Left lung (tissue), 10 donors: ENCODE measurements around the gene MGAT2. TPM values are rescaled to one million over a fixed set of nuclear protein-coding genes. Genes with fewer than 3 reads are reported as not detected.
A peak's percentile ranks its signal among the peaks of the same experiment; 100 is the strongest.

Experiments
- ATAC-seq: fragments of 200-7000 bp; cut with Tn5 transposase; one replicate; pipeline ENCODE4 v1.9.1; 2020; ENCODE audit warnings: moderate library complexity
- DNase-seq, 4 donors: peaks; one replicate each; pipeline ENCODE4 v3.0.0-alpha.2; 2013 to 2020
- H3K27ac ChIP-seq, 2 donors: fragments of 200-600 bp; sonication (generic) in 1 of 2; one replicate each; pipeline versions ENCODE4 v1.5.0 to v1.8.0; 2020 to 2021
- H3K27me3 ChIP-seq, 2 donors: fragments of 200-600 bp; sonication (generic) in 1 of 2; one replicate each; pipeline versions ENCODE4 v1.5.0 to v1.8.0; 2020 to 2021
- H3K36me3 ChIP-seq, 2 donors: fragments of 200-600 bp; sonication (generic) in 1 of 2; one replicate each; pipeline versions ENCODE4 v1.5.0 to v1.8.0; 2020 to 2021
- H3K4me1 ChIP-seq, 2 donors: fragments of 200-600 bp; one replicate each; pipeline ENCODE4 v1.8.0; 2021
- H3K4me3 ChIP-seq, 2 donors: fragments of 200-600 bp; sonication (generic) in 1 of 2; one replicate each; pipeline versions ENCODE4 v1.5.0 to v1.8.0; 2020 to 2021; ENCODE audit warnings: mild to moderate bottlenecking in 1 of 2
- H3K9me3 ChIP-seq, 2 donors: fragments of 200-600 bp; sonication (generic) in 1 of 2; one replicate each; pipeline versions ENCODE4 v1.5.0 to v1.8.0; 2020 to 2021
- intact Hi-C, 2 donors: fragments of 100-400 bp; cut with DNase I; formaldehyde crosslinking; loops; one replicate each; pipeline versions ENCODE4 v1.11.2 to v1.14.2; 2022
- polyA plus RNA-seq, 6 donors: library from polyadenylated mRNA; unstranded; fragments of 120-200 nt; gene quantifications; one replicate each; pipeline ENCODE4 v1.2.1, GENCODE V29; 2013; ENCODE audit not compliant: insufficient read length in 6 of 6
- total RNA-seq, 2 donors: library from RNA; stranded (reverse); fragmentation: NEBNext Ultra II Directional; extraction: Animal tissue kit (Norgen Biotek cat#: 25700); gene quantifications; one replicate each; pipeline ENCODE4 v1.2.1, GENCODE V29; 2021
- TF ChIP-seq, protein P1 (sequence below), 2 donors: fragments of 200-600 bp; sonication (generic) in 1 of 2; IDR thresholded peaks; one replicate each; pipeline versions ENCODE4 v1.5.0 to v1.8.0; 2021; ENCODE audit warnings: antibody characterized with exemption in 2 of 2
- donor health status: DM: no; HTN: yes; CAD: no.
- donor health status: DM: no; HTN: no; CAD: no.

MGAT2 gene
- total and polyA plus RNA-seq, 8 donors = 8.3 to 47.2 (median 17.6) TPM

DNA sequence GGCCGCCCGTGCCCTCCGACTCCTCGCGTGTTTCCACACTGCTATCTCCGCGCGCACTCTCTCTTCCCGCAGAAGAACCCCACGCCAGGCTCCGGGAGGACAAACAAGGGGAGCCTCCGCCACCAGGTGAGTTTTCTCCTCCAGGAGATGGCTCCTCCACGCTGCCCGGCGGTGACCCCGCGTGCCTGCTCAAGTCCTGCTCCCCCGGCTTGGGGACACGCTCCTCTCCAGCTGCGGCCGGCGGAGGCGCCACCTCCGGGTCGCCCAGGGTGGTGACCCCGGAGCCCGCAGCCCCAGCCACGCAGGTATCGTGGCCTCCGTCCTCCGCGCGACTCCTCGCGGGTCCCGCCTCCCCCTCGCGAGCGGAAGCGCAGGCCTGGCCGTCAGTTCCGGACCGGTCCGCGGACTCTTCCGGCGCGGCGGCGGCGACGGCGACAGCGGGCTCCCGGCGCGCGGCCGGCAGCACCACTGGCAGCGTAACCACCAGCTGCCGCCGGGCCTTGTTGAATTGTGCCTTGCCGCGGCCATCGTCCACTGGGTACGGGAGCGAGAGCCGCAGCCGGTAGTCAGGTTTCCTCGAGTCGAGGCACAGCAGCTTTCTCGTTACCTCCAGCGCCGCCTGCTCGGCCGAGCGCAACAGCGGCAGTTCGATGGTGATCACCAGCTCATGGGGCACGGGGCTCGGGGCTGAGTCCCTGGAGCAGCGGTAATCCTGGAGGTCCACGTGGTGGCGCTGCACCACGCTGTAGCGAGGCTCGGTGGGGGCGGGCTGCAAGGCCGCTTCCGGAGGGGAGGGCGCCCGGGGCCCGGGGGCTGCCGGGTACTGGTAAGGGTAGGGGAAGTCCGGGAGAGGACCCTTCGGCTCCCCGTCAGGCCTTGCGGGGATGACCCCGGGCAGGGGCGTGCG, 13.3 kb downstream of the MGAT2 start:
- TF ChIP-seq, protein P1, sequence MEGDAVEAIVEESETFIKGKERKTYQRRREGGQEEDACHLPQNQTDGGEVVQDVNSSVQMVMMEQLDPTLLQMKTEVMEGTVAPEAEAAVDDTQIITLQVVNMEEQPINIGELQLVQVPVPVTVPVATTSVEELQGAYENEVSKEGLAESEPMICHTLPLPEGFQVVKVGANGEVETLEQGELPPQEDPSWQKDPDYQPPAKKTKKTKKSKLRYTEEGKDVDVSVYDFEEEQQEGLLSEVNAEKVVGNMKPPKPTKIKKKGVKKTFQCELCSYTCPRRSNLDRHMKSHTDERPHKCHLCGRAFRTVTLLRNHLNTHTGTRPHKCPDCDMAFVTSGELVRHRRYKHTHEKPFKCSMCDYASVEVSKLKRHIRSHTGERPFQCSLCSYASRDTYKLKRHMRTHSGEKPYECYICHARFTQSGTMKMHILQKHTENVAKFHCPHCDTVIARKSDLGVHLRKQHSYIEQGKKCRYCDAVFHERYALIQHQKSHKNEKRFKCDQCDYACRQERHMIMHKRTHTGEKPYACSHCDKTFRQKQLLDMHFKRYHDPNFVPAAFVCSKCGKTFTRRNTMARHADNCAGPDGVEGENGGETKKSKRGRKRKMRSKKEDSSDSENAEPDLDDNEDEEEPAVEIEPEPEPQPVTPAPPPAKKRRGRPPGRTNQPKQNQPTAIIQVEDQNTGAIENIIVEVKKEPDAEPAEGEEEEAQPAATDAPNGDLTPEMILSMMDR (IDR thresholded peaks at IDR 0.05) = peak; percentile 68 to 70
- intact Hi-C loops = loop anchor here in 1 of 2 donors (10.0 kb wide), 1 partner anchor 201 kb away; no protein-coding TSS in a partner anchor
- peaks cover 0 to 15% of the 10 kb centered on the region in 2 donors for H3K36me3 ChIP-seq
- DNase-seq (peak; percentile 94 to 98 (median 96)), ATAC-seq (peak; percentile 95)
- peak overlapping the region; percentile 76 to 98 for H3K4me3 ChIP-seq
- peak overlapping the region; percentile 96 to 98 for H3K27ac ChIP-seq
- no peaks in the 10 kb centered on the region for H3K27me3 ChIP-seq
- peaks cover 18 to 61% of the 10 kb centered on the region in 2 donors for H3K4me1 ChIP-seq
- H3K9me3 ChIP-seq = no peaks in the 10 kb centered on the region

DNA sequence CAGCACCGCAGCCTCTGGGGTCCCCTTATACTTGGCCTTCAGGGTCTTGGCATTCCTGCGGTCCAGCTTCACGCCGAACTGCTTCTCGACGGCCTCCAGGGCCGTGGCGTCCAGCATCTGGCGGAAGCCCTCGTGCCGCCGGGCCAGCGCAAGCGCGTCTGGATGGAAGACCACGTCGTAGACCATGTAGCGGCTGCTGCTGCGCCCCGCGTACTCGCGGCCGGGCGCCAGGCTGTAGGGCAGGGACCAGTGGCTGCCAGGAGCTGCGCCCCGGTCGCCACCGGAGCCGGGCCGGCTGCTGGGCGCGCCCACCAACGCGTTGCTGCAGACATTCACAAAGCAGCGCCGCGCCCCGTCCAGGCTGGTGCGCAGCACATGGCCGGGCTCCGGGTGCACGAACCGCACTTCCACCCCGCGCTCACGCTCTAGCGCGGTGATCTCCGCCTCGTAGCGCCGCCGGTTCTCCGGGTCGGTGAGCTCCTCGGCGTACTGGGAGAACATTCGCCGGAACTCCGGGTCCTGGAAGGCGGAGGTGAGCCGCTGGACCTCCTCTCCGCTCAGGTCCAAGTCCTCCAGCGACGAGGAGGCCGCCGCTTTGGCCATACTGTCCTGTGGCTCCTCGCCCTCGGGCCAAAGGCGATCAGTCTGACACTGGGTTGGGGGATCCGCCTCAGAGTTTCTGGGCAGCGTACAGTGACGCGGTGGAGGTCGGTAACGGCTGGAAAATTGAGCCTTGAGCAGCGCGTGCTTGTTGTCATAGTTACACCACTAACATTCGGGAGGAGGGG, 14.1 kb downstream of the MGAT2 start, which contains the start of gene DNAAF2:
DNAAF2 (minus strand) TSS at position 698 of the 788 bp plus-strand sequence; CDS start at position 603, 95 bp downstream.
- Histone ChIP-seq H3K27me3 (no peaks in the 10 kb centered on the region), H3K27ac (peak within 1 kb of the TSS; percentile 96 to 98), H3K9me3 (no peaks in the 10 kb centered on the region), H3K36me3 (peaks cover 0 to 15% of the 10 kb centered on the region in 2 donors), H3K4me1 (peaks cover 18 to 58% of the 10 kb centered on the region in 2 donors), H3K4me3 (peak within 1 kb of the TSS; percentile 76 to 98)
- intact Hi-C loops = loop anchor here in 1 of 2 donors (10.0 kb wide), 1 partner anchor 200 kb away; no protein-coding TSS in a partner anchor
- ATAC-seq (peak; percentile 60), DNase-seq (peak; percentile 64 to 92 (median 82))
- TF ChIP-seq, protein P1 (IDR thresholded peaks at IDR 0.05) = no peak

DNA sequence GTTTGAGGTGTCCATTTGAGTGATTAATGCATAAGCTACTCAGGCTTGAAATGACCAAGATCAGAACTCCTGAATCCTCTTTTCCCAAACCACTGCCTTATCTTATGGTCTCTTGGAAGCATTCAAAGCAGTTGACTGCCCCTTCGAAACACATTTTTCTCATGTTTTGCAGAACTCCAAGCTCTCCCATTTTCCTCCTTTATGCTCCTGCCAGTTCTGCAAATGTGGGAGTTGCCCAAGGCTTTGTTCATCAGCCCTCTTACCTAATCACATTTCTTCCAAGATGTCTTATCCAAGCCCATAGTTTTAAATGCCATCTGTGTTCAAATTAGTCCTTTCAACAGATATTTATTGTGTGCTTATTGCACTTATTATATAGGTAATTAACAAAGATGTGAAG, 16.3 kb downstream of the MGAT2 start:
- intact Hi-C loops = loop anchor here in 1 of 2 donors (10.0 kb wide), 1 partner anchor 198 kb away; no protein-coding TSS in a partner anchor
- H3K27ac ChIP-seq = no peak overlapping the region
- no peak overlapping the region for H3K4me3 ChIP-seq
- ATAC-seq (no peak), DNase-seq (no peak)
- H3K27me3 ChIP-seq = no peaks in the 10 kb centered on the region
- H3K36me3 ChIP-seq = peaks cover 0 to 15% of the 10 kb centered on the region in 2 donors
- H3K9me3 ChIP-seq = no peaks in the 10 kb centered on the region
- TF ChIP-seq, protein P1 (IDR thresholded peaks at IDR 0.05) = no peak
- peaks cover 23 to 51% of the 10 kb centered on the region in 2 donors for H3K4me1 ChIP-seq

DNA sequence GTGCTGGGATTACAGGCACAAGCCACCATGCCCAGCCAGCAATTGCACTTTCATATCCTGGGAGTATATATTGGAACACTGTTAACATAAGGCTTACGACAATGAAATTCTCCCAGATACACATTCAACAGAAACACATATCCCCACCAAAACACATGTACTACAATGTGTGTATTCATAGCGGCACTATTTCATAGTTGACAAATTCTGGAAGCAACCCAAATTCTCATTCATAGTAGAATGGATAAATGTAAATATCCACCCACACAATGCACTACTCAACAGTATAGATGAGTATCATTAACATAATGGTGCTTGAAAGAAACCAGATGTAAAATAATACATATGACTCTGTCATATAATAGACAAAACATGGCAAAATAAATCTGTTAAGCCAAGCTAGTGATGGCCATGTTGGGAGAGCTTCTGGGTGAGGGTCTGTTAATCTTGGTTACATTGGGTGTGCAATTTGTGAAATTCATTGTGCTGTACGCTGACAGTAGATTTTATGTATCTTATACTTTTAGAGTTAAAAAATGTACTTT, 17.0 kb downstream of the MGAT2 start:
- no peak for ATAC-seq
- peaks cover 17 to 49% of the 10 kb centered on the region in 2 donors for H3K4me1 ChIP-seq
- H3K27me3 ChIP-seq = no peaks in the 10 kb centered on the region
- H3K4me3 ChIP-seq = no peak overlapping the region
- no peaks in the 10 kb centered on the region for H3K9me3 ChIP-seq
- DNase-seq = no peak
- H3K27ac ChIP-seq = no peak overlapping the region
- peaks cover 0 to 15% of the 10 kb centered on the region in 2 donors for H3K36me3 ChIP-seq
- TF ChIP-seq, protein P1 (IDR thresholded peaks at IDR 0.05) = no peak
- intact Hi-C loops = loop anchor here in 1 of 2 donors (10.0 kb wide), 1 partner anchor 197 kb away; no protein-coding TSS in a partner anchor
